VCaP (cell line): Measurements from ENCODE around the gene ADGRB3.

Experiments used
- H3K27ac ChIP-seq: fragments of 450-650 bp; 2 replicates; pipeline ENCODE4 v1.5.1; 2017
- CTCF ChIP-seq: fragments of 450-650 bp; conservative IDR thresholded peaks from 2 replicates; pipeline ENCODE4 v1.5.1; 2017; ENCODE audit warnings: mild to moderate bottlenecking, moderate library complexity

The ADGRB3 gene

GRCh38 chr6:68756454-68757375 is 121.6 kb downstream of the ADGRB3 start:
- H3K27ac ChIP-seq: no peak overlapping the region
- no peak for TF ChIP-seq CTCF

- H3K27ac ChIP-seq: no peak overlapping the region
- no peak for TF ChIP-seq CTCF
Measured at GRCh38 chr6:68757821-68758220, 122.7 kb downstream of the ADGRB3 start.

- H3K27ac ChIP-seq: no peak overlapping the region
- no peak for TF ChIP-seq CTCF
Measured at GRCh38 chr6:68758559-68758958, 123.5 kb downstream of the ADGRB3 start.

GRCh38 chr6:68760485-68760884 is 125.4 kb downstream of the ADGRB3 start:
- no peak overlapping the region for H3K27ac ChIP-seq
- TF ChIP-seq CTCF: no peak

- no peak overlapping the region for H3K27ac ChIP-seq
Measured at GRCh38 chr6:68760941-68761676, 126.0 kb downstream of the ADGRB3 start.

GRCh38 chr6:68761985-68762384 is 126.9 kb downstream of the ADGRB3 start:
- no peak for TF ChIP-seq CTCF
- no peak overlapping the region for H3K27ac ChIP-seq

More at GRCh38 chr6:68760941-68761676, 126.0 kb downstream of the ADGRB3 start:
- TF ChIP-seq CTCF: no peak

- no peak overlapping the region for H3K27ac ChIP-seq
- no peak for TF ChIP-seq CTCF
Measured at GRCh38 chr6:68771426-68771825, 136.3 kb downstream of the ADGRB3 start.
